ENCODE measurements around the gene CELF2. TPM values are rescaled to one million over a fixed set of nuclear protein-coding genes. Genes with fewer than 3 reads are reported as not detected.

Gene CELF2
- total and polyA plus RNA-seq, 9 of the 15 experiments (the other 6 are each of a cell fraction or from before 2014, with no cell fraction given): 4.0 to 20.3 (median 11.1) TPM

DNA sequence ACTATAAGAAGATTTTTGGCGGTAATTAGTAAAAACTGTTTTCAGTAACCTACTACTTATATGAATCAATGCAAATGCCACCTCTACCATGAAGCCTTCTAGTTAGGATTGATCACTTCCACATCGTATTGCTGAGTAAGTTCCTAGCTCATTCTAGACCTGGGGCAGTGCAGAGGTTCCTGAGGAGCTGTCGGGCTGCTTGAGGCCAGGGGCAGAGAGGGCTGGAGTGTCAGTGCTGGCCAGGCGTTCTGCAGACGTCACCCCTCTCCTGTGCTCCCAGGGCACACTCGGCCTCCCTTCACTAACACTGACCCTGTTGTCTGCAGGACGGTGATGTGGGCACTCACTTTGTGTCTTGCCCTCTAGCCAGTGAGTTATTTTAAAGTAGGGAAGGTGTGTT lies 275.7 kb downstream of the CELF2 start:
- intact Hi-C loops (cut with micrococcal nuclease): no loop called here
- H3K27ac ChIP-seq (ENCODE audit: extremely low read depth, low read depth, low read length): no peak overlapping the region
- H3K4me3 ChIP-seq: no peak overlapping the region
- CTCF ChIA-PET (ENCODE audit: low intra/inter-chr PET ratio): no interaction called here
- 30% methylated on average over 7 of the region's 7 CpGs for WGBS (ENCODE audit: insufficient coverage, low coverage, missing lambda C conversion rate)
- DNase-seq (ENCODE audit: extremely low read depth in 1 of 4, low spot score in 3 of 4) (no peak), ATAC-seq (no peak), FAIRE-seq (no peak)
- H3K9me3 ChIP-seq (replicated peaks; ENCODE audit: control insufficient read depth, insufficient read depth, low read depth, low read length): no peaks in the 10 kb centered on the region
- H3K4me1 ChIP-seq (replicated peaks in 1 of 2; ENCODE audit: control insufficient read depth in 2 of 2, insufficient read depth in 2 of 2, low read length in 2 of 2): no peaks in the 10 kb centered on the region; a peak in 1 of 5 replicates
- H4K20me1 ChIP-seq (replicated peaks; ENCODE audit: control insufficient read depth, insufficient read depth, low read length): no peaks in the 10 kb centered on the region
- TF ChIP-seq EP400 (IDR thresholded peaks at IDR 0.05): no peak
- TF ChIP-seq, protein P1, sequence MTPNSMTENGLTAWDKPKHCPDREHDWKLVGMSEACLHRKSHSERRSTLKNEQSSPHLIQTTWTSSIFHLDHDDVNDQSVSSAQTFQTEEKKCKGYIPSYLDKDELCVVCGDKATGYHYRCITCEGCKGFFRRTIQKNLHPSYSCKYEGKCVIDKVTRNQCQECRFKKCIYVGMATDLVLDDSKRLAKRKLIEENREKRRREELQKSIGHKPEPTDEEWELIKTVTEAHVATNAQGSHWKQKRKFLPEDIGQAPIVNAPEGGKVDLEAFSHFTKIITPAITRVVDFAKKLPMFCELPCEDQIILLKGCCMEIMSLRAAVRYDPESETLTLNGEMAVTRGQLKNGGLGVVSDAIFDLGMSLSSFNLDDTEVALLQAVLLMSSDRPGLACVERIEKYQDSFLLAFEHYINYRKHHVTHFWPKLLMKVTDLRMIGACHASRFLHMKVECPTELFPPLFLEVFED (CRISPR knock-in tag; conservative IDR thresholded peaks at IDR 0.05): no peak
- no peak for TF ChIP-seq TAF15 (IDR thresholded peaks at IDR 0.05; ENCODE audit: low read depth, low read length)
- TF ChIP-seq ZNF212 (CRISPR knock-in tag; IDR thresholded peaks at IDR 0.05): no peak
- no peaks in the 10 kb centered on the region for H3K9me1 ChIP-seq (ENCODE audit: control insufficient read depth, insufficient read depth, low read length)
- no peaks in the 10 kb centered on the region for H3K27me3 ChIP-seq (ENCODE audit: control insufficient read depth in 2 of 2, insufficient read depth in 2 of 2, low read length in 2 of 2)
- H3K36me3 ChIP-seq (ENCODE audit: control insufficient read depth, insufficient read depth, low read length): no peaks in the 10 kb centered on the region
- H3K9ac ChIP-seq (ENCODE audit: insufficient read depth in 1 of 2, low read depth in 2 of 2, low read length in 2 of 2): no peak overlapping the region
- no TSS peak for BruUV-seq (replicated peaks)
- H3K79me2 ChIP-seq (ENCODE audit: control insufficient read depth, insufficient read depth, low read length): no peaks in the 10 kb centered on the region
- POLR2A ChIA-PET: no interaction called here
- no peak overlapping the region for H2AFZ ChIP-seq (ENCODE audit: low read depth, low read length)
- in situ Hi-C loops (cut with MboI): no loop called here
- H3K4me2 ChIP-seq (ENCODE audit: insufficient read depth, low read length): no peak overlapping the region

- Histone ChIP-seq H3K27ac (ENCODE audit: extremely low read depth, low read depth, low read length) (no peak overlapping the region), H3K9me1 (ENCODE audit: control insufficient read depth, insufficient read depth, low read length) (no peaks in the 10 kb centered on the region), H3K4me3 (no peak overlapping the region), H4K20me1 (replicated peaks; ENCODE audit: control insufficient read depth, insufficient read depth, low read length) (no peaks in the 10 kb centered on the region), H3K27me3 (ENCODE audit: control insufficient read depth in 2 of 2, insufficient read depth in 2 of 2, low read length in 2 of 2) (no peaks in the 10 kb centered on the region), H3K9ac (ENCODE audit: insufficient read depth in 1 of 2, low read depth in 2 of 2, low read length in 2 of 2) (no peak overlapping the region), H3K9me3 (replicated peaks; ENCODE audit: control insufficient read depth, insufficient read depth, low read depth, low read length) (no peaks in the 10 kb centered on the region), H3K4me1 (replicated peaks in 1 of 2; ENCODE audit: control insufficient read depth in 2 of 2, insufficient read depth in 2 of 2, low read length in 2 of 2) (no peaks in the 10 kb centered on the region; a peak in 1 of 5 replicates), H3K79me2 (ENCODE audit: control insufficient read depth, insufficient read depth, low read length) (no peaks in the 10 kb centered on the region), H3K4me2 (ENCODE audit: insufficient read depth, low read length) (no peak overlapping the region), H3K36me3 (ENCODE audit: control insufficient read depth, insufficient read depth, low read length) (no peaks in the 10 kb centered on the region), H2AFZ (ENCODE audit: low read depth, low read length) (no peak overlapping the region)
- in situ Hi-C loops (cut with MboI): no loop called here
- WGBS (ENCODE audit: insufficient coverage, low coverage, missing lambda C conversion rate): 27% methylated on average over 6 of the region's 6 CpGs
- FAIRE-seq: no peak
- no peak for DNase-seq (ENCODE audit: extremely low read depth in 1 of 4, low spot score in 3 of 4)
- intact Hi-C loops (cut with micrococcal nuclease): no loop called here
- BruUV-seq (replicated peaks): no TSS peak
- ChIA-PET POLR2A (interaction anchor here (0.7 kb wide), 1 partner anchor 1545 kb away, joined by 3 read pairs; no protein-coding TSS in a partner anchor), CTCF (ENCODE audit: low intra/inter-chr PET ratio) (no interaction called here)
- no peak for ATAC-seq
- TF ChIP-seq ZNF696 (CRISPR knock-in tag; conservative IDR thresholded peaks at IDR 0.05) (no peak), PTTG1 (tag; IDR thresholded peaks at IDR 0.05; ENCODE audit: low read depth) (no peak), VEZF1 (CRISPR knock-in tag; IDR thresholded peaks at IDR 0.05) (no peak), TCF7L2 (IDR thresholded peaks at IDR 0.05; ENCODE audit: low read depth, low read length) (no peak), MBD2 (IDR thresholded peaks at IDR 0.05; ENCODE audit: borderline replicate concordance, low read depth) (no peak), ZNF3 (CRISPR knock-in tag; IDR thresholded peaks at IDR 0.05) (no peak), NFATC3 (IDR thresholded peaks at IDR 0.05) (no peak)
- TF ChIP-seq, protein P2, sequence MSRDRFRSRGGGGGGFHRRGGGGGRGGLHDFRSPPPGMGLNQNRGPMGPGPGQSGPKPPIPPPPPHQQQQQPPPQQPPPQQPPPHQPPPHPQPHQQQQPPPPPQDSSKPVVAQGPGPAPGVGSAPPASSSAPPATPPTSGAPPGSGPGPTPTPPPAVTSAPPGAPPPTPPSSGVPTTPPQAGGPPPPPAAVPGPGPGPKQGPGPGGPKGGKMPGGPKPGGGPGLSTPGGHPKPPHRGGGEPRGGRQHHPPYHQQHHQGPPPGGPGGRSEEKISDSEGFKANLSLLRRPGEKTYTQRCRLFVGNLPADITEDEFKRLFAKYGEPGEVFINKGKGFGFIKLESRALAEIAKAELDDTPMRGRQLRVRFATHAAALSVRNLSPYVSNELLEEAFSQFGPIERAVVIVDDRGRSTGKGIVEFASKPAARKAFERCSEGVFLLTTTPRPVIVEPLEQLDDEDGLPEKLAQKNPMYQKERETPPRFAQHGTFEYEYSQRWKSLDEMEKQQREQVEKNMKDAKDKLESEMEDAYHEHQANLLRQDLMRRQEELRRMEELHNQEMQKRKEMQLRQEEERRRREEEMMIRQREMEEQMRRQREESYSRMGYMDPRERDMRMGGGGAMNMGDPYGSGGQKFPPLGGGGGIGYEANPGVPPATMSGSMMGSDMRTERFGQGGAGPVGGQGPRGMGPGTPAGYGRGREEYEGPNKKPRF (IDR thresholded peaks at IDR 0.05; ENCODE audit: low read depth, low read length): no peak
Observed at GRCh38 chr10:11294831-11295450, 277.3 kb downstream of the CELF2 start.

Measured in K562 (cell line).